NB4 (cell line): ENCODE measurements around the gene ASPG.

Source experiments
- DNase-seq: peaks from one replicate; pipeline ENCODE4 v3.0.0; 2010; ENCODE audit warnings: low read depth
- H3K4me3 ChIP-seq: one replicate; pipeline ENCODE4 v1.5.1; 2011; ENCODE audit warnings: mild to moderate bottlenecking, low read depth, low read length, moderate library complexity
- MYC ChIP-seq: IDR thresholded peaks from 2 replicates; pipeline ENCODE4 v1.6.1; 2011; ENCODE audit warnings: low read depth, low read length
- POLR2A ChIP-seq: IDR thresholded peaks from 2 replicates; pipeline ENCODE4 v1.6.1; 2011; ENCODE audit warnings: mild to moderate bottlenecking; ENCODE audit not compliant: insufficient read length; ENCODE audit errors: extremely low read depth
- TF ChIP-seq, protein P1 (sequence below): IDR thresholded peaks from 2 replicates; pipeline ENCODE4 v1.6.1; 2011; ENCODE audit warnings: low read depth, low read length
- TF ChIP-seq, protein P2 (sequence below): IDR thresholded peaks from one replicate; pipeline ENCODE4 v1.5.1; 2012; ENCODE audit warnings: low read depth, low read length

The ASPG gene

DNA sequence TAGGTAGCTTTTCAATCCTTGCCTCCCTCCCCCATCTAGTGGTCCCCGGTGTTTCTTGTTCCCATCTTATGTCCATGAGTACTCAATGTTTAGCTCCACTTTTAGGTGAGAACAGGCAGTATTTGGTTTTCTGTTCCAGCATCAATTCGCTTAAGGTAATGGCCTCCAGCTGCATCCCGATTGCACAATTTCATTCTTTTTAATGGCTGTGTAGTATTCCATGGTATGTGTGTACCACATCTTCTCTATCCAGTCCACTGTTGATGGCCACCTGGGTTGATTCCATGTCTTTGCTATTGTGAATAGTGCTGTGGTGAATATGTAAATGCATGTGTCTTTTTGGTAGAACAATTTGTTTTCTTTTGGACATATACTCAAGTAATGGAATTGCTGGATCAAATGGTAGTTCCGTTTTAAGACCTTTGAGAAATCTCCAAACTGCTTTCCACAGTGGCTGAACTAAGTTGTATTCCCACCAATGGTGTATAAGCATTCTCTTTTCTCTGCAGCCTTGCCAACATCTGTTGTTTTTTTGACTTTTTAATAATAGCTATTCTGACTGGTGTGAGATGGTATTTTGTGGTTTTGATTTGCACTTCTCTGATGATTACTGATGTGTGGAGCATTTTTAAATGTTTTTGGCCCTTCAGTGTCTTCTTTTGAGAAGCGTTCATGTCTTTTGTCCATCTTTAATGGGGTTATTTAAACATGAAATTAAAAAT is 34.2 kb upstream of the ASPG start:
- TF ChIP-seq POLR2A (no peak), MYC (no peak)
- TF ChIP-seq, protein P1, sequence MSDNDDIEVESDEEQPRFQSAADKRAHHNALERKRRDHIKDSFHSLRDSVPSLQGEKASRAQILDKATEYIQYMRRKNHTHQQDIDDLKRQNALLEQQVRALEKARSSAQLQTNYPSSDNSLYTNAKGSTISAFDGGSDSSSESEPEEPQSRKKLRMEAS, result no peak
- TF ChIP-seq, protein P2, sequence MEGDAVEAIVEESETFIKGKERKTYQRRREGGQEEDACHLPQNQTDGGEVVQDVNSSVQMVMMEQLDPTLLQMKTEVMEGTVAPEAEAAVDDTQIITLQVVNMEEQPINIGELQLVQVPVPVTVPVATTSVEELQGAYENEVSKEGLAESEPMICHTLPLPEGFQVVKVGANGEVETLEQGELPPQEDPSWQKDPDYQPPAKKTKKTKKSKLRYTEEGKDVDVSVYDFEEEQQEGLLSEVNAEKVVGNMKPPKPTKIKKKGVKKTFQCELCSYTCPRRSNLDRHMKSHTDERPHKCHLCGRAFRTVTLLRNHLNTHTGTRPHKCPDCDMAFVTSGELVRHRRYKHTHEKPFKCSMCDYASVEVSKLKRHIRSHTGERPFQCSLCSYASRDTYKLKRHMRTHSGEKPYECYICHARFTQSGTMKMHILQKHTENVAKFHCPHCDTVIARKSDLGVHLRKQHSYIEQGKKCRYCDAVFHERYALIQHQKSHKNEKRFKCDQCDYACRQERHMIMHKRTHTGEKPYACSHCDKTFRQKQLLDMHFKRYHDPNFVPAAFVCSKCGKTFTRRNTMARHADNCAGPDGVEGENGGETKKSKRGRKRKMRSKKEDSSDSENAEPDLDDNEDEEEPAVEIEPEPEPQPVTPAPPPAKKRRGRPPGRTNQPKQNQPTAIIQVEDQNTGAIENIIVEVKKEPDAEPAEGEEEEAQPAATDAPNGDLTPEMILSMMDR, result no peak
- no peak overlapping the region for H3K4me3 ChIP-seq
- no peak for DNase-seq

DNA sequence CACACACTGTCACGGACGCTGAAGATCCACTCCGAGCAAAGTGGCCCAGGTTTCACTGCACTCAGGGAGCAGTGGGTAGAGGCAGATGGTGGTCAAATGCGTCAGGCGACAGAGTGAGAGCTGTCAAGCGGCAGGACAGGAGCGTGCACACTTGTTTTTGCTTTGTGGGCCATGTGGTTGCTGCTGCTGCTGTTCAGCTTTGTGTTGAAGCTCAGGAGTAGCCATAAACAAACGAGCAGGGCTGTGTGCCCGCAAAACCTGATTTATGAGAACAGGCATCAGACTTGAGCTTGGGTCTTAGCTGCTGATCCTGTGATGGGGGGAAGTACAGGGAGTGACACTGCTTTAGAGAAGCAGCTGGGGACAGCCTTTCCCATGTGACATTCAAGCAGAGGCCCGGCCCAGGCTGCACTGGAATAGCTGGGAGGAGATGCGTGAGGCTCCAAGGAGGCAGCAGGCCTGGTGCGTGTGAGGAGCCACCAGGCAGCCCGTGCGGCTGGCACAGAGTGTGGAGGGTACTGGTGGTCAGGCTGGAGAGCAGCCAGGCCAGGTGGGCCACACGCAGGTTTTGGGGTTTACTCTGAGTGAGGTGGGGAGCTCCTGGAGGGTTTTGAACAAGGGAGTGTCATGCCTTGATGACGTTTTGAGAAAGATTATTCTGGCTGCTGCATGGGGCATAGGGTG is 31.1 kb upstream of the ASPG start:
- TF ChIP-seq, protein P2, result no peak
- TF ChIP-seq, protein P1, result no peak
- TF ChIP-seq MYC (no peak), POLR2A (no peak)
- no peak overlapping the region for H3K4me3 ChIP-seq
- DNase-seq, result no peak

DNA sequence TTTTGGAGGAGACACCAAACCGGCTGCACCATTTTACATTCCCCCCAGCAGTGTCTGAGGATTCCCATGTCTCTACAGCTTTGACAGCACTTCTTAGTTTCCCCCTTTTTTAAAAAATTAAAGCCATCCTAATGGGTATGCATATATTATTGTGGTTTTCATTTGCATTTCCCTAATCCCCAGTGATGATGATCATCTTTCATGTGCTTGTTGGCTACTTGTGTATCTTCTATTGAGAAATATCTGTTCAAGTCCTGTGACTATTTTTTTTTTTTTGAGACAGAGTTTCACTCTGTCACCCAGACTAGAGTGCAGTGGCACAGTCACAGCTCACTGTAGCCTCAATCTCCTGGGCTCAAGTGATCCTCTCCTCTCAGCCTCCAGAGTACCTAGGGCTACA is 23.2 kb upstream of the ASPG start:
- no peak overlapping the region for H3K4me3 ChIP-seq
- DNase-seq, result no peak
- no peak for TF ChIP-seq MYC
- no peak for TF ChIP-seq POLR2A
- TF ChIP-seq, protein P1, result no peak
- TF ChIP-seq, protein P2, result no peak

DNA sequence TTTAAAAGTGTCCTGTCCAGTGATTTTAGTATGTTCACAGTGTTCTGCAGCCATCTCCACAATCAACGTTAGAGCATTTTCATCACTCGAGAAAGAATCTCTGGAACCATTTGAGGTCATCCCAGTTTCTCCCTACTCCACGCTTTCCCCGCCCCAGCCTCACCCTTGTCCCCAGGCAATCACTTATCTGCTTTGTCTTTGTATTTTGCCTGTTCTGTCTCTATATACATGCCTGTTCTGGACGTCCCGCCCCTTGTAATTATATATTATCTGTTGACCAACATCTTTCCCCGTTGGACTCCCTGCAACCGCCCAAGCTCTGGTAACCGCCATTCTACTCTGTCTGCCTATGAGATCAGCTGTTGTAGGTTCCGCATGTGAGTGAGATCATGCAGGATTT is 21.5 kb upstream of the ASPG start:
- no peak for DNase-seq
- H3K4me3 ChIP-seq, result no peak overlapping the region
- TF ChIP-seq, protein P1, result no peak
- TF ChIP-seq, protein P2, result no peak
- TF ChIP-seq POLR2A, result no peak
- no peak for TF ChIP-seq MYC

DNA sequence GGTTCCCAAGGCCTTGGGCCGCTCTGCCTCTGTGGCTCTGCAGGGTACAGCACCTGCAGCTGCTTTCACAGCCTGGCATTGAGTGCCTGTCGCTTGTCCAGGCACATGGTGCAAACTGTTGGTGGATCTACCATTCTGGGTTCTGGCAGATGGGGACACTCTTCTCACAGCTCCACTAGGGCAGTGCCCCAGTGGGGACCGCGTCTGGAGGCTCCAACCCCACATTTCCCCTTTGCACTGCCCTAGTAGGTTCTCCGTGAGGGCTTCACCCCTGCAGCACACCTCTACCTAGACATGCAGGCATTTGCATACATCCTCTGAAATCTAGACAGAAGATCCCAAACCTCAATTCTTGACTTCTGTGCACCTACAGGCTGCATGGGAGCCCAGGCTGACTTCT is 19.2 kb upstream of the ASPG start:
- DNase-seq, result no peak
- TF ChIP-seq, protein P1, result no peak
- TF ChIP-seq MYC, result no peak
- TF ChIP-seq POLR2A, result no peak
- TF ChIP-seq, protein P2, result no peak
- H3K4me3 ChIP-seq, result no peak overlapping the region
